Fibroblast of skin of right biceps (primary cell): ENCODE measurements around the gene TRPV4.
A peak's percentile ranks its signal among the peaks of the same experiment; 100 is the strongest.
"Not testable (repeated sequence)": the region's sequence is repeated elsewhere in the genome, so short reads cannot be mapped to it uniquely, and the experiment has no call there.

Experiments
- DNase-seq: peaks from one replicate; pipeline ENCODE4 v3.0.0-alpha.2; 2013

TRPV4 gene

DNA sequence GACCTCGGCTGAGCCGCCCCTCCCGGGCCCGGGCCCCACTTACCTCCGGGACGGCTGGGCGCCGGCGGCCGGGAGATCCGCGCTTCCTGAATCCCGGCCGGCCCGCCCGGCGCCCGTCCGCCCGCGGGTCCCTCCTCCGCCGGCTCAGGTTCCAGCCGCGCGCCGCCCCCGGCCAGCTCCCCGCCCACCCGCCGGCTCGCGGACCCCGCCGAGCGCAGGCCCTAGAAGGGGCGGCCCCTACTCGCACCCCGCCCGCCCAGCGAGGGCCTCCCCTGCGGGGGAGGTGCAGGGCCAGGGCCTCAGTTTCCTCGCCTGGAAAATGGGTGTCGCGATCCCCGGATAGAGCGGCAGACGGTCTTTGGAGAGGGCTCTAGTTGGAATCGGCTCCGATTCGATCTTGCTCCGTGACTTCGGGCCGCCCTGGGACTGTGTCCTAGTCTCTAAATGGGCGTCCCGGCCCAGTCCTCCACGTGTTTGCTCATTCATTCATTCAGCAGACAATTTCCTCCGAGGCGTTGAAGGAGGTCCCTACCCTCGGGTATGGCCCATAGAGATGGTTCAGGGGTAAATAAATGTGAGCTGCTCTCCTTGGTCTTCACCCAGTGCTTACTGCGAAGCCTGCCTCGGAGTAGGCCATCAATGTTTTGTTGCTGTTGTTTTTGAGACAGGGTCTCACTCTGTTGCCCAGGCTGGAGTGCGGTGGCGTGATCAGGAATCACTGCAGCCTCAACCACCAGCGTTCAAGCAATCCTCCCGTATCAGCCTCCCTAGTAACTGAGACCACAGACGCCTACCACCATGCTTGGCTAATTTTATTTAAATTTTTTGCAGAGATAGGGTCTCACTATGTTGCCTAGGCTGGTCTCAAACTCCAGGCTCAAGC is at the start of gene TRPV4:
TRPV4 (minus strand) TSS at position 92 of the 883 bp plus-strand sequence. CDS start 18,602 bp downstream, outside the sequence.
- peak; percentile 60 for DNase-seq

DNA sequence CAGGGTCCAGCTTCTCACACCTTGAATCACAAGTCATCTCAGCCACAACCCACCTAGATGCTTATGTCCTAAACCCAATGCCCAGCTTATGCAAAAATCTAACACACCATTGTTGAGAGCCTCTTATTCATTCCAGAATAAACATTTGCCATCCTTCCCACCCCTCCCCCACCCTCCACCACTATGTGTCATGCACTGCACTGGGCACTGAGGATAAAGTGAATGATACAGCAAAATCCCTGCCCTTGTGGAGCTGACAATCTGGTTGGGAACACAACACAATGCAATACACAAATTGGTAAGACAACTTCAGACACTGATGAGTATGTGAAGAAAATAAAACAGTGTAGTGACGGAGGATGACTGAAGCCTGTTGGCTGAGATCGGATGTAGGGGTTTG is 48.6 kb upstream of the TRPV4 start:
- no peak for DNase-seq

DNA sequence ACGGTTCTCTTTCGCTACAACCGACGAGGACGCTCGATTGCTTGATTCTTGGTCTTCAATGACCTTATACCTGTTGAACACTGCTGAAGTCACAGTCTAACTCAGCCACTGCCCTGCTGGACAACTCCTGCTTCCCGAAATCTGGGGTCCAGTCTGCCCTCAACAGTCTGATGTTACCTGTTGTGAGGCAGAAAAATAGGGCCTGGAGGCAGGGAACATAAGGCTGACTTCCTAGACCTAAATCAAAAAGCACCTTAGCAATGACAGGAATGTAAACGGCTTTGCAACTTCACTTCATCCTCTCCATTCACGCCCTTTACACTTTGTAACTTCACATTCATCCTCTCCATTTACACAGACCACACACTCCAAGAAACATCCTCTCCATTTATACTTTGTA is 47.7 kb upstream of the TRPV4 start:
- no peak for DNase-seq

DNA sequence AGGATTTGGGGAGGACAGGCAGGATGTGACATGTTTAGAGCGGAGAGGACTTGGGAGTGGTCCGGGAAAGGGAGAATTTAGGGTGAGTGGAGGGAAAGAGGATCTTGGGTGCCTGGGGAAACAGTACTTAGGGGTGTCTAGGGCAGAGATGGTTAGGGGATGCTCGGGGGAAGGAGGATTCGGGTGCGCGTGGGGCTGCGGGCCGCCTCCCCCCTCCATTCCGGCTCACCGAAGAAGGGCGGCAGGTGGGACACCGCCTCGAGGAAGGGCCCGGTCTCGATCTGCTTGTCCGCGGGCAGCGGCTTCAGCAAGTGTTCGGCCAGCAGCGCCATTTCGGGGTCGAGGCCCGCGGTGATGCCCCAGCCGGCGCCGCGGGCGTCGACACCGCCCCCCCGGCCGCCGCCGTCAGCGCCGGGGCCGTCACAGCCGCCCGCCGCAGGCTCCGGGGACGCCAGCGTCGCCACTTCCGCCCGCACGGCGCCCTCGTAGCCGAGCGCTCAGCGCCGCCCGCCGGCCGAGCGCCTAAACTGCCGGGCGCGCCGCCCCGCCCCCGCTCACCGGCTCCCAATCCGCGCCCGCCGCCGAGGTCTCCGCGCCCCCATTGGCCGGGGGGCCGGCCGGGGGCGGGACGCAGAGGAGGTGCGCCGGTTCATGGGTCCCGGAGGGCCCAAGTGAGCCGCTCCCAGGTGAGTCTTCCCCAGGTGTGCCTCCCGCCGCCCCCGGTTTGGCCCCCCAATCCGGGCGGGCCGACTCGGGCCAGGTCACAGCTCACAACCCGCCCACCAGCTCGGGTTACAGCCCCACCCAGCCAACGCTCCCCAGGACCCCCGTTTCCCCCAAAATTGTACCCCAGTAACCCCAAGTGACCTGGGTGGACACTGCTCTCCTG is 47.1 kb upstream of the TRPV4 start, which contains the start of gene GLTP:
GLTP (minus strand) TSS at position 499 of the 889 bp plus-strand sequence; CDS start at position 332, 167 bp downstream.
- peak; percentile 86 for DNase-seq

DNA sequence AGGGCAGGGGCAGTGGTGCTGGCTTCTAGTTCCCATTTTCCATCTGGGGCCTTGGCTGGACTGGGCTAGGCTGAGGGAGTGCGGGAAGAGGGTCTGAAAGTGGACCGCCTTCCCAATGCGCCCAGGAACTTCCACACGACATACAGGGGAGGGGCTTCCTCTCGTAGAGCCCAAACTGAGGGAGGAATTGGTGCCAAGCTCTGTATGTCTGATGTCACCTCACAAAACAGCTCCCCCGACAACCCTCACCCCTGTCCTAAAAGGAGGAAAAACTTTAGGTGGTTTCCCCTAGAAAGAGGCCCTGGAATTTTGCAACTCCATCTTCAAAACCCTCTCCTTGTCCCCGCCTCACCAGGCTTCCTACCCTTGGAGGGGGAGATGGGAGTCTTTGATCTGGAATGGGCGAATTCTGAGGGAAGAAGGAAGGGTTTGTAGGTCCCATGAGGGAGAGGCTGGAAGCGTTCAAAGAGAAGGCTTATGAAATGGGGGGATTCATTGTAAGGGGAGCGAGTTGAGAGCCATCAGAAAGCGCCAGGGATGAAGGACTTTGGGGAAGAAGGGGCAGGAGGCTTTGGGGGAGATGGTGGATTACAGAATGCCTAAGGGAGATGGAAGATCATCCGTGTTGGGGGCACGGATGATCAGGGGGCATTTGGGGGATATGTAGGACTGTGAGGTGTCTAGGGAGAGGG is 46.3 kb upstream of the TRPV4 start:
- DNase-seq: peak; percentile 25

DNA sequence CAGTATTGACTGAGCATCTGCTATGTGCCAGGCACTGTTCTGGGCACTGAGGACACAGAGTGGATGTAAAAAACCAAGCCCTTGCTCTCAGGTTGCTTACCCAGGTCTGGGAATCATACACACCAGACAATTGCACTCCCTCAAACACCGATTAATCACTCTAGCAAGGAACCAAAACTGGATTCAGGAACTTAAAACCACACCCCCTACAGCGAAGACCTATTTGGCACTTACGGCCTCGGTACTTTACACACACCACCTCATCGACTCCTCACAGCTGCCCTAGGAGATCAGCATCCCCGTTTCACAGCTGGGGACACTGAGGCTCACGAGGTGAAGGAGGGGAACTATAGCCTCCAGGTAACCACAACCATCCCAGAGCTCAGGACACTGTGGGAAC is 45.6 kb upstream of the TRPV4 start:
- no peak for DNase-seq

DNA sequence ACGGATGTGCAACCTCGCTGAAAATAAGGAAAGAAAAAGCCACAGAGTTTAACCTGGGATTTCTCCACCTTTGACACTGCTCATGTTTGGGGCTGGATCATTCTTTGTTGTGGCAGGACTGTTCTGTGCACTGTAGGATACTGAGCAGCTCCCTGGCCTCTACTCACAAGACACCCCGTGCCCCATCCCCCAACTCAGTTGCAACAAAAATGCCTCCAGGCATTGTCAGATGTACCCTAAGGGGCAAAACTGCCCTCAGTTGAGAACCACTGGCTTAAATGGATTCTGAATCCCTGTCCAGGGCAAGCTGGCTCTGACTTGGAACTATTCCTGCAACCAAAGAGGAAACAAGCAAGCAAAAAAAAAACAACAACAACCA is 45.0 kb upstream of the TRPV4 start:
- DNase-seq: no peak

DNA sequence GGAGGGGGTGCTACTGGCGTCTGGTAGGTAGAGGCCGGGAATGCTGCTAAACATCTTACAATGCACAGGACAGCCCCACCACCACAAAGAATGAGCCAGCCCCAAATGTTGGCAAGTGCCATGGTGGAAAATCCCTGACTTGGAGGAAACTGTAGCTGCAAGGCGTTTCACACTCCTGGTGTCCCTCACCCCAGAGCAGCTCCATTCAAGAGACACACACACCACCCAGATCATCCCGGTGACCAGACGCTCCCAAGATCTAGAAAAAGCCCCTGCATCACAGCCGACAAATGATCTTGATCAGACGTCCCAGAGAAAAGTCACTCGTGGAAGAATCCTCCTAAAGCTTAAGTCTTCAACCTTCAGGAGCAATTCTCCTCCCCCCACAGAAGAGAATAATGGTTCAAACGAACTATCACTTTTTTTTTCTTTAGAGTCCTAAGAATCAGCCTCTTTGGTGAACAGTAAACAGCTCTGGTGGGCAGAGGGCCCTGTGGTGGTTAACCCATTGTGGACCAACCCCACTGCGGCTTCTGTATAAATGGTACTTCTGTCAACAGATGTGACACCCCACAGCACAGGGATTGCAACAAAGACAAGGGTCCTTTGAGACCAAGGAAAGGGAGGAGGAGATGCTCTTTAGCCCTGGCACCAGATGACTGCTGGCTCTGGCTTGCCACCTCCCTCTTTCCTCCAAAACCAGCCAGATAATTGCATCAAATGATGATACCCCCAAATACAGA is 44.5 kb upstream of the TRPV4 start:
- no peak for DNase-seq

DNA sequence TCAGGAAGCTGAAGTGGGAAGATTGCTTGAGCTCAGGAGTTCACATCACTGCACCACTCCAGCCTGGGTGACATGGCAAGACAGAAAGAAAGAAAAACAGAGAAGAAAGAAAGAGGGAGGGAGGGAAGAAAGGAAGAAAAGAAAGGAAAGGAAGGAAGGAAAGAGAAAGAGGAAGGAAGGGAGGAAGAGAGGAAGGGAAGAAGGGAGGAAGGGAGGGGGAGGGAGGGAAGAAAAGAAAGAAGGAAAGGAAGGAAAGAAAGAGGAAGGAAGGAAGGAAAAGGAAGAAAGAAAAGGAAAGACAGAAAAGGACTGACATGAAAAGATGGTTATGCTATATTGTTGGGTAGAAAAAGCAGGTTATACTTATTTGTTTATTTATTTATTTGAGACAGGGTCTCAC is 43.2 kb upstream of the TRPV4 start:
- DNase-seq: no peak

DNA sequence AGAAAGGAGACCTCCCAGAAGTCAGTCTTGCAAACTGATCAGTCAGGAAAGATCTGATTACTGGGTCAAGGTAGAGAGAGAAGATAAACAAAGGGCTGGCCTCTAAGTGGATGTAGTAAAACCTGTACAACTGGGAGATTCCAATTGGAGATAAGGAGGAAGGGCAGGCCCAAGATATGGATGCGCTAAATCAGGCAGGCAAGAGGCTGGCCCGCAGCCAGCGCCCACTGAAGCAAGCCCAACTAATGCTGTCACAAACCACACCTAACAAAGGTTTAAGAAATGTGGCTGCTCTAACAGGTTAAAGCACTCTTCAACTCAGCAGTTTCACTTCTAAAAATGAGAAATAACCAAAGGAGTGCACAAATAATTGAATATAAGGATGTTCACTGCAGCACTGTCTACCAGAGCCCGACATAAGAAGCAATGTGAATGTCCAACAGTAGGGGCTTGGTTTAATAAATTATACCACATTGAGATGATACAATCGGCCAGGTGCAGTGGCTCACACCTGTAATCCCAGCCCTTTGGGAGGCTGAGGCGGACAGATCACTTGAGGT is 42.5 kb upstream of the TRPV4 start:
- DNase-seq: no peak

DNA sequence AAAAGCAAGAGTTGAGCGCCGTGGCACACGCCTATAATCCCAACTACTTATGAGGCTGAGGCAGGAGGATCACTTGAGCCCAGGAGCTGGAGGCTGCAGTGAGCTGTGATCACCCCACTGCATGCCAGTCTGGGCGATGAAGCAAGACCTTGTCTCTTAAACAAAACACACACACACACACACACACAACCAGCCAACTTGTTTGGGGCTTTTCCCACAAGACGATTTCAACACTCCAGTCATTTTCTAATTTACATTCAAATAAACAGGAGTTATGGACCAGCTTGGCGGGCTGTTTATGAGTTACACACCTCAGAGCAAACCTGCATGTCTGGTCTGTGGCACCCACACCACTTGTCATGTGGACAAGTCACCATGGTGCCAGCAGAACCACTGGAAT is 40.5 kb upstream of the TRPV4 start:
- DNase-seq: no peak

DNA sequence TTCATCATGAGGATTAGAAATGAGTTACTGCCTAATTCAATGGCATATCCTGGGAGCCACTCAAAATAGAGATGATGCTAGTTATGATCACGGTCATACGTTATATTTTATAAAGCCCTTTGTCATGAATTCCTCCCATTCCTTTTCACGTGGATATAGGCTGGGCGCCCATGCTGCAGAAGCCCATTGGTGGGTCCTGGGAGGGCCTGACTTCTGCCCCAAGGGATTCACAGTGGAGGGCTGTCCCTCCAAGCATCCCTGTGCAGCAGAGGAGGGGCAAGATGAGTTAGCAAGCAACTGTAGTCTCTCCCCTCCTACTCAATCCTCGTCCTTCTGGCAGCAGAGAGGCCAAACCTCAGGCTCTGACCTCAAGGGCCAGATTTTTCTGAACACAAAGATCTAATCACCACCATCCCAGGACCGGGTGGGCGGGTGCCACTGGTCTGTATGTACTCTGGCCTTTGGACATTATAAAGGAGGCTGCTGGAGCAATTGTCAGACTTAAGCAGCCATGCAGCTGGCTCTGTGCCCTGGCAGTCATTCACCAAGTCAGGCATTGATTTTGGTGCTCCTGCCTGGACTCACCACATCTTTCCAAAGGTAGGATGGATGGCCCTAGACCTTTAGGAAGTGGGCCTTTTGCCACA is 38.6 kb upstream of the TRPV4 start:
- peak; percentile 49 for DNase-seq

DNA sequence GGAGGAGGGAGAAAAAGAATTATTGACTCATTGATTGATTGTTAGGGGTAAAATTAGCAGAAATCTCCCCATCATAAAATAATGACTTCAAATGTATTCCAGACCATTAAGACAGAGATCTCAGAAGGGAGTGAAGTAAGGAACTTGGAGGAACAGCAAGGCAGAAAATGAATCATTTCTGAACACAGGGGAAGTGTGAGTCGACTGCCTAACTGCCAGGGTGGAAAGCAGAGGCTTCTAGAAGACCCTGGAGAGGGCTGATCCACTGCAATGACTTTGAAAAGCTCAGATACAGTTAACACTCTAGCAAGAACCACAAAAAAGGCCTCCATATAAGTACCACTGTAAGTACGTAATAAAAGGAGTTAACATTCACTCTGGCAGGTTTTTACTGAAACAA is 37.5 kb upstream of the TRPV4 start:
- peak; percentile 61 for DNase-seq

DNA sequence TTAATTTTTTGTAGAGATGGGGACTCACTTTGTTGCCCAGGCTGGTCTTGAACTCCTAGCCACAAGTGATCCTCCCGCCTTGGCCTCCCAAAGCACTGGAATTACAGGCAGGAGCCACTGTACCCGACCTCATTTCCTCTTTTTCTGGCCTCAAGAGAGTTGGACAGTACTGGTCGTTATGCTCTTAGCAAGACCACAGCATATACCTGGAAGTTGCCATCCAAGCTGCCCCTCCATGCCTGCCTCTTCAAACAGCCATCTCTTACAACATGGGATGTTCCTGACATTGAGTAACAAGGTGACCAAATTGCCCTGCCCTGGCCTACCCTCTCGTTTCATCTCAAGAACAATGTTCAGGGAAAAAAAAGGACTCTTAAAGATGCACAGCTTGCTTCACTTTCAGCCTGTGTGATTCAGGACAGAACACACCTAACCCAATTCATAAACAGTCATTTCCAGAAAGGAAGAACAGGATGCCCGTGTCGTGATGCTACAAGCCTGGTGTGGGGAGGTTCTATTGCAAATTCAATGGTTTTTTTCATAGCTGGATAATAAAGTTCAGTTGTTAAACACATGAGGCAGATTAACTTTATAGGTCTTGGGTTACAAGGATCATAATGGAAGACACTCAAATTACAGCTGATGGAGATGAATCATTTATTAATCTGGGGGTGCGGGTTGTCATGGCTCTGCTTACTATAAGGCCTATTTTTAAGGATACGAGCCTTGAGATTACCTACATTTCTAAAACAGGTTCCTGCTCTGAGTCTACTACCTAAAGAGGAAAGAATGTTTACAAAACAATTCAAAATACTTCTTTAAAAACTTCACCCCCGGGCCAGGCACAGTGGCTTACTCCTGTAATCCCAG is 35.2 kb upstream of the TRPV4 start:
- no peak for DNase-seq

DNA sequence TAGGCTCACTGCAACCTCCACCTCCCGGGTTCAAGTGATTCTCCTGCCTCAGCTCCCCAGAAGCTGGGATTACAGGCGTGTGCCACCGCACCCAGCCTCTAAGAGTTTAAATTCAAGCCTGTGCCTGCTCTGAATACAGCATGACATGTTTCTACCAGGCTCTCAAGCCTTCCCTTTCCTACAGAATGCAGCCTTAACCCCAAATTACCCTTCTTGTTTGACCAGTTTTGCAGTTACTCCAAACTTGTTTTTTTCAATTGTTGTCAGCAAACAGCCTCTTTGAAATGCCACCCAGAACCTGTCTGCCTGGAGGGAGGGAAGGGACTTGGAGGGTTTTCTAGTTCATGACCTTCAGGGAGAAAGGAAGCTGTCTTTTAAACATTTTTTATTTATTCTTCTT is 31.7 kb upstream of the TRPV4 start:
- no peak for DNase-seq

DNA sequence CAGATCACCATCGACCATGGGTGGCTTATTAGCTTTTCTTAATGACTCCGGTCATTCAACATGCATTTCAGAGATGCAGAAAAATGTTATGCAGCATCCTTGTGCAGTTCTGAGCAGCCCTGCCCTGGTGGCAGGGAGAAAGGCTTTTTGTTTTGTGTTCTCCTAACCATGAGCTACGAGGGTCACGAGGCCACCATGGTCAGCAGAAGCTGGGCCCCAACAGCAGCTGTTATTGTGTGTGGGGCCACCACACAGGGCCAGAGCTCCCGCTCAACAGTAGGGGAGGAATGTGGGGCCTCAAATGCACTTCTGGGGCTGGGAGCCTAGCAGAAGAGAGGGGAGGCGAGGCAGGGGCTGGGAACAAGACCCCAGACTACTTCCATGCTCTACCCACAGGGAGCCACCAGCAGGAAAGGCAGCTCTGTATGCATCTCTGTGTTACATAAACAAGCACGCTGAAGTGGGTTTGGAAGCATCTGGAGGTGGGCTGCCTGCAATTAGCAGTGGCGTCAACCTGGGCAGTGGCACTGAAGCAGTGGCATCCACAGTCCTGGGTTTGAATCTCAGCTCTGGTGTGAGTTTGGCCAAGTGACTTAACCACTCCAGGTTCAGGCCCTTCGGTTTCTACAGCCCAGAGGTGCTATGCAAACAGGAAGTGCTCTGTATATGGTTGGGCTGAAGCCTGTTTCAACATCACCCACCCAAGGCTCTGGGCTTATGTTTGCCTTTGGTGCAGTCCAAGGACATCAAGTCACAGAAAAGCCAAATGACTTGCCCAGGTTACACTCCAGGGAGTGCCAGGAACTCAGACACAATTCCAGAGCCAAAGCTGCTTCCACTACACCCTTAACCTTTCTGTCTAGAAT is 30.9 kb upstream of the TRPV4 start:
- peak; percentile 34 for DNase-seq

DNA sequence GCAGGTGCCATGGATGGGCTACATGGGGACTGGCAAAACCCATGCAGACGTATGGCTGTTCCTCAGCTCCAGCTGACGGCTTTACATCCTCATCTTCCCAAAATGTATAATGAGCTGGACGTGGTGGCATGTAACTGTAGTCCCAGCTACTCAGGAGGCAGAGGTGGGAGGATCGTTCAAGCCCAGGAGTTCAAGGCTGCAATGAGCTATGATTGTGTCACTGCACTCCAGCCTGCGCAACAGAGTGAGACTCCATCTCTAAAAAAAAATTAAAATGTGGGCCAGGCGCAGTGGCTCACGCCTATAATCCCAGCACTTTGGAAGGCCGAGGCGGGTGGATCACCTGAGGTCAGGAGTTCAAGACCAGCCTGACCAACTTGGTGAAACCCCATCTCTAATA is 29.3 kb upstream of the TRPV4 start:
- DNase-seq: not testable (repeated sequence)

DNA sequence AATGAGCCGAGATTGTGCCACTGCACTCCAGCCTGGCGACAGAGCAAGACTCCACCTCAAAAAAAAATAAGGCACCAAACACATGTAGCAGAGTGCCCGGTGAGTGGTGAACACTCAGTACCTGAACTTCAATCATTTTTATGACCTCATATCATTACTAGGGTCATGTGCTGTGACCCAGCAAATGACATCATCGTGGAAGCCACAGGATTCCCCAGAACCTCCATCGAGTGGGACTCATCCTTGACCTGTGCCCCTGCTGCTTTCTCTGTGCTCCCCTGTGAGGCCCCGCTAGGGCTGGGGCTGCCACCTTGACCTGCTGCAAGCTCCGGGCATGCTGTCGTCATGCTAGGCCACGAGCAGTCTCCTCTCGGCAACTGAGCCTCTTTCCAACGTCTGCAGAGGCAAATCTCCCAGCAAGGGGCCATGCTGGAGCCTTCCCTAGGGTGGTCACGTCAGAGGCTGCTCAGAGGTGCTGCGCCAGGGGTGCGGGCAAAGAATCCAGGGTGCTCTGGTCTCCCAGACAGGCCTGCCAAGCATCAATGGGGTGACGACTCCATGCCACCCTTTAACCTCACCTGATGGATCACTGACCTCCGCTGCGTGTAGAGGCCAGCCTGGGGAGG is 28.6 kb upstream of the TRPV4 start:
- no peak for DNase-seq

DNA sequence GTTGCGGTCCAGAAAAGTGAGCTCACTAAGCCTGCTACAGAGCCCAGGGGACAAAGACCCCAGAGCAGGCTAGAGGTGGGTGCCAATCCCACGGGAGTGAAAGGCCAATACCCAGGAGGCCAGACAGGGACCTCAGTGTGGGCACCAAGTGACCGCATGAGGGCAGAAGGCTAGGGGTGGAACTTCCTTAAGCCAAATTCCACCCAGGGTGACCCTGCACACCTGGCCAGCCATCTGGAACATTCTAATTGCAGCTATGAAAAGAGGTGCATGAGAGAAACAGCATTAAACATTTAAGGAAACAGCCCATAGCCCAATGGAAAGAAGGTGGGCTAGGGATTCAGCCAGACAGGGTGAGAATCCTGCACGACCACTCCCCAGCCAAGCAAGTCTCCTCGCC is 27.8 kb upstream of the TRPV4 start:
- no peak for DNase-seq
